Adrenal gland (tissue), 12 donors: ENCODE results near the gene GLCCI1. TPM values are rescaled to one million over a fixed set of nuclear protein-coding genes. Genes with fewer than 3 reads are reported as not detected.

Experiments
- DNase-seq, 7 donors: peaks; one replicate each; pipeline ENCODE4 v3.0.0-alpha.2; 2019 to 2020
- H3K27ac ChIP-seq, 5 donors: fragments of 200-600 bp; sonication (generic) in 4 of 5; 1 replicate in 3 of 5; 2 replicates in 2 of 5; pipeline versions ENCODE4 v1.5.1 to v1.8.0; 2016 to 2020; ENCODE audit warnings: mild to moderate bottlenecking in 1 of 5
- H3K27me3 ChIP-seq: fragments of 200-600 bp; 2 replicates; pipeline ENCODE4 v1.8.0; 2021
- H3K36me3 ChIP-seq, 2 donors: fragments of 200-600 bp; replicated peaks in 1 of 2; 1 replicate in 1 of 2; 2 replicates in 1 of 2; pipeline versions ENCODE4 v1.5.1 to v1.8.0; 2018 to 2022
- H3K4me1 ChIP-seq, 2 donors: fragments of 200-600 bp; replicated peaks in 1 of 2; 1 replicate in 1 of 2; 2 replicates in 1 of 2; pipeline versions ENCODE4 v1.5.1 to v1.8.0; 2018 to 2021
- H3K4me3 ChIP-seq, 4 donors: fragments of 200-600 bp; sonication (generic) in 3 of 4; one replicate each; pipeline ENCODE4 v1.5.1; 2016 to 2018
- H3K9me3 ChIP-seq, 3 donors: fragments of 200-600 bp; sonication (generic) in 1 of 3; replicated peaks in 1 of 3; 1 replicate in 2 of 3; 2 replicates in 1 of 3; pipeline versions ENCODE4 v1.5.1 to v1.8.0; 2016 to 2021
- POLR2A ChIP-seq, 2 donors: fragments of 450-650 bp; IDR thresholded peaks; one replicate each; pipeline ENCODE4 v1.6.1; 2017; ENCODE audit warnings: antibody characterized with exemption in 2 of 2, mild to moderate bottlenecking in 2 of 2, moderate library complexity in 1 of 2
- WGBS, 4 donors: extraction: QIAGEN DNeasy Blood & Tissue Kit in 2 of 4; methylation state at CpG; one replicate each; pipeline versions ENCODE4 v1.1.5 to v1.1.7; 2013 to 2017; 5-methylcytosine and 5-hydroxymethylcytosine counted together
- intact Hi-C, 2 donors: fragments of 100-400 bp; cut with DNase I; formaldehyde crosslinking; loops; one replicate each; pipeline versions ENCODE4 v1.14.1 to v1.15.0; 2022 to 2023
- polyA plus RNA-seq, 3 donors: library from polyadenylated mRNA; stranded (reverse); fragments of 200-250 nt in 2 of 3; fragments of 350-450 nt in 1 of 3; fragmentation: Illumina TruSeq in 1 of 3; extraction: RNeasy Lipid Tissue Mini Kit (QIAGEN cat#74804) in 1 of 3; gene quantifications; one replicate each; pipeline ENCODE4 v1.2.3, GENCODE V29; 2013 to 2014
- total RNA-seq, 9 donors: library from RNA; depleted of rRNA in 4 of 9; stranded (reverse); fragments of >200 nt in 4 of 9; fragments of 120-200 nt in 1 of 9; fragmentation: NEBNext Ultra II Directional in 1 of 9; extraction: Animal tissue kit (Norgen Biotek cat#: 25700) in 1 of 9; gene quantifications; one replicate each; pipeline versions ENCODE4 v1.1.0 to v1.2.4, GENCODE V29; 2013 to 2023
- TF ChIP-seq, protein P1 (sequence below), 6 experiments: fragments of 450-650 bp in 4 of 6; fragments of 200-600 bp in 2 of 6; sonication (generic) in 1 of 6; IDR thresholded peaks; 1 replicate in 5 of 6; 2 replicates in 1 of 6; pipeline versions ENCODE4 v1.5.1 to v1.8.0; 2016 to 2021; ENCODE audit warnings: antibody characterized with exemption in 6 of 6, mild to moderate bottlenecking in 2 of 6, moderate library complexity in 1 of 6
- donor health status: healthy with polysubstance abuse.
- donor health status: Bipolar disorder and iron deficiency.
- donor health status: DM: yes; HTN: yes; CAD: no.
- donor health status: DM: no; HTN: no; CAD: no.
- donor health status: DM: no; HTN: no; CAD: no.
- donor health status: DM: yes; HTN: yes; CAD: no.

The GLCCI1 gene
- total and polyA plus RNA-seq, 12 donors, result 2.4 to 23.6 (median 8.2) TPM

DNA sequence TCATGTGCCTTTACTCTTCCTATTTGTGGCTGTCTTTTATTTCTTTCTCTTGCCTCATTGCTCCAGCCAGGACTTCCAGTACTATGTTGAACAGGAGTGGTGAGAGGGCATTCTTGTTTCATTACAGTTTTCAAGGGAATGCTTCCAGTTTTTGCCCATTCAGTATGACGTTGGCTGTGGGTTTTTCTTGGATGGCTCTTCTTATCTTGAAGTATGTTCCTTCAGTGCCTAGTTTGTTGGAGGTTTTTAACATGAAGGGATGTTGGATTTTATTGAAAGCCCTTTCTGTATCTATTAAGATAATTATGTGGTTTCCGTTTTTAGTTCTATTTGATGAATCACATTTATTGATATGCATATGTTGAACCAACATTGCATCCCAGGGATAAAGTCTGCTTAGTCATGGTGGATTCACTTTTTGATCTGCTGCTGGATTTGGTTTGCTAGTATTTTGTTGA lies 96.8 kb downstream of the GLCCI1 start:
- no peak for TF ChIP-seq POLR2A (IDR thresholded peaks at IDR 0.05)
- TF ChIP-seq, protein P1, sequence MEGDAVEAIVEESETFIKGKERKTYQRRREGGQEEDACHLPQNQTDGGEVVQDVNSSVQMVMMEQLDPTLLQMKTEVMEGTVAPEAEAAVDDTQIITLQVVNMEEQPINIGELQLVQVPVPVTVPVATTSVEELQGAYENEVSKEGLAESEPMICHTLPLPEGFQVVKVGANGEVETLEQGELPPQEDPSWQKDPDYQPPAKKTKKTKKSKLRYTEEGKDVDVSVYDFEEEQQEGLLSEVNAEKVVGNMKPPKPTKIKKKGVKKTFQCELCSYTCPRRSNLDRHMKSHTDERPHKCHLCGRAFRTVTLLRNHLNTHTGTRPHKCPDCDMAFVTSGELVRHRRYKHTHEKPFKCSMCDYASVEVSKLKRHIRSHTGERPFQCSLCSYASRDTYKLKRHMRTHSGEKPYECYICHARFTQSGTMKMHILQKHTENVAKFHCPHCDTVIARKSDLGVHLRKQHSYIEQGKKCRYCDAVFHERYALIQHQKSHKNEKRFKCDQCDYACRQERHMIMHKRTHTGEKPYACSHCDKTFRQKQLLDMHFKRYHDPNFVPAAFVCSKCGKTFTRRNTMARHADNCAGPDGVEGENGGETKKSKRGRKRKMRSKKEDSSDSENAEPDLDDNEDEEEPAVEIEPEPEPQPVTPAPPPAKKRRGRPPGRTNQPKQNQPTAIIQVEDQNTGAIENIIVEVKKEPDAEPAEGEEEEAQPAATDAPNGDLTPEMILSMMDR (IDR thresholded peaks at IDR 0.05), result no peak
- Histone ChIP-seq H3K4me3 (no peak overlapping the region), H3K27me3 (no peaks in the 10 kb centered on the region)

DNA sequence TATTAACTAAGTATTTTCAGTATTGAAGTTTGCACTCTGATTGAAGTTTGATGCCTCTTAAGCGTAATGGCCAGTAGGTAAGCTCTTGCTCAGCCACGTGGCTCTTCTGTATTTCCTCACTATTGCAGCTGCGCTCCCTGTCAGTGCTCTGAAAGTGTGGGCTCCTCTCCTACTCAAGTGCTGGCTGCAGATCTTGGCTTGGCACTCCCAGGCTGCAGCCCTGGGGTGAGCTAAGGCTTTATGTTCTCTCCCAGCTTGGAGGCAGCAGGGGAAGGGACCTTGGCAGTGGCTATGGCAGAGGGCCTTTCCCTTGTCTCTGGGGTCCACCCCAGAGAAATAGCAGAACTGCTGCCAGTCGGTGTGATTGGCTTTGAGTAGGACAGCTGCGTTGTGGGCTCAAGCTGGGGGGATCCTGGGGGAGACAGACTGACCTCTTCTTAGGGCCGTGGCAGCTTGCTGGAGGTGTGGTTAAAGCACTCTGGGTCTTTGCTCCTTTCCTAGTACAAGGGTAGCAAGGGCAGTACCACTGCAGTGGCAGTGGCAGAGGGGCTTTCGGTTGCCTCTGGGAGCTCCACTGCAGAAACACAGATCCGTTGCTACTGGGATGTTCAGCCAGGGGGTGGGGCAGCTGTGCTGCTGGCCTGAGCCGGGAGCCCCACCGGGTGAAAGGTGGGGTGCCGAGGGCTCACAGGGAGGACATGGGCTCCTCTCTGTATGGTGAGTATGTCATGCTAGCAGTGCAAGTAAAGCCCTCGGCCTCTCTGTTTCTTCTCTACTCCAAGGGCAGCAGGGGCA lies 100.5 kb downstream of the GLCCI1 start:
- Histone ChIP-seq H3K27ac (no peak overlapping the region), H3K4me3 (no peak overlapping the region), H3K27me3 (no peaks in the 10 kb centered on the region), H3K36me3 (no peaks in the 10 kb centered on the region), H3K4me1 (no peaks in the 10 kb centered on the region), H3K9me3 (no peaks in the 10 kb centered on the region)
- no peak for DNase-seq
- intact Hi-C loops, result no loop called here
- TF ChIP-seq POLR2A (IDR thresholded peaks at IDR 0.05), result no peak
- TF ChIP-seq, protein P1 (IDR thresholded peaks at IDR 0.05), result no peak
- WGBS, 4 donors, result 87 to 93% (median 90%) methylated on average over 8 to 12 of the region's 12 CpGs

More for the DNA sequence above, 96.8 kb downstream of the GLCCI1 start:
- Histone ChIP-seq H3K9me3 (no peaks in the 10 kb centered on the region), H3K27ac (no peak overlapping the region), H3K36me3 (no peaks in the 10 kb centered on the region), H3K4me1 (no peaks in the 10 kb centered on the region)
- 78 to 95% (median 85%) methylated on average over 2 of the region's 2 CpGs for WGBS, 4 donors
- DNase-seq, result no peak
- intact Hi-C loops, result no loop called here

- H3K4me1 ChIP-seq, result no peaks in the 10 kb centered on the region
- intact Hi-C loops, result no loop called here
- no peaks in the 10 kb centered on the region for H3K27me3 ChIP-seq
- H3K9me3 ChIP-seq, result no peaks in the 10 kb centered on the region
- DNase-seq, result no peak
- H3K27ac ChIP-seq, result no peak overlapping the region
- WGBS, 4 donors, result 96 to 98% (median 97%) methylated on average over 9 of the region's 9 CpGs
- no peaks in the 10 kb centered on the region for H3K36me3 ChIP-seq
- H3K4me3 ChIP-seq, result no peak overlapping the region
- no peak for TF ChIP-seq POLR2A (IDR thresholded peaks at IDR 0.05)
- TF ChIP-seq, protein P1 (IDR thresholded peaks at IDR 0.05), result no peak
Observed at GRCh38 chr7:8070451-8071180, 102.0 kb downstream of the GLCCI1 start.

- no peak for TF ChIP-seq POLR2A (IDR thresholded peaks at IDR 0.05)
- TF ChIP-seq, protein P1 (IDR thresholded peaks at IDR 0.05), result no peak
- H3K27me3 ChIP-seq, result no peaks in the 10 kb centered on the region
- intact Hi-C loops, result no loop called here
- no peak overlapping the region for H3K27ac ChIP-seq
- H3K4me3 ChIP-seq, result no peak overlapping the region
- no peaks in the 10 kb centered on the region for H3K4me1 ChIP-seq
- no peak for DNase-seq
- no peaks in the 10 kb centered on the region for H3K36me3 ChIP-seq
- no peaks in the 10 kb centered on the region for H3K9me3 ChIP-seq
Observed at GRCh38 chr7:8078418-8078817, 109.8 kb downstream of the GLCCI1 start.
